Measurements from ENCODE around the gene CD80.

The CD80 gene

DNA sequence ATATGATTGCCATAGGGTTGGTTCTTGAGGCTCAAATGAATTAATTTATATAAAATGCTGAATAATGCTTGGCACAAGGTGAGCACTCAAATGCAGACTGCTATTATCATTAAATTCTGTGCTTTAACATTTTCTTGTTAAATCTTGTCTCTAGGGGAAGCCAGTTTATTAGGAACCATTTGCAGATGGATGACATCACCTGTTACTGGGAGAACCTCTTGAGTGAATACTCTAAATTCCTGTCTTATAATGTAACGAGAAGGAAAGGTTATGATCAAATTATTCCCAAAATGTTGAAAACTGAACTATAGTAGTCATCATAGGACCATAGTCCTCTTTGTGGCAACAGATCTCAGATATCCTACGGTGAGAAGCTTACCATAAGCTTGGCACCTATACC lies 67.3 kb downstream of the CD80 start:
- DNase-seq = no peak

DNA sequence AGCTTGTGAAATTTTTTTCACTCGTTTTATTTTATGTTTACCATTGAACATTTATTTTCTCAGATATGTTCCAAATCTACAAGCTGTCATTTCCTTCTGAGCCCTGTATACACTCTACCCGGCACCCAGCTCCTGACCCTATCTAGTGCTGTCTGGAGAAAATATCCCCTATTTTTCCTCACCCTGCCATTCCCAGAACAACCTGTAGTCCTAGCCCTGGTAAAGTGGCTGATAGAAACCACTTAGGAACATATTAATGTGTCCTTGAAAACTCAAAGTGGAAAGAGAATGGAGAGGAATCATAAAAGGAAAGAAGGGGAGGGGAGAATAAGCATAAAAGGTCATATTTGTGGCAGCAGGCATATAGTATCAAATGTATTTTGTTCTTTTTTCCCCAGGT lies 69.3 kb downstream of the CD80 start:
- no peak for DNase-seq

- no peak for DNase-seq
Measured at GRCh38 chr3:119485563-119485962, 73.9 kb downstream of the CD80 start.

DNA sequence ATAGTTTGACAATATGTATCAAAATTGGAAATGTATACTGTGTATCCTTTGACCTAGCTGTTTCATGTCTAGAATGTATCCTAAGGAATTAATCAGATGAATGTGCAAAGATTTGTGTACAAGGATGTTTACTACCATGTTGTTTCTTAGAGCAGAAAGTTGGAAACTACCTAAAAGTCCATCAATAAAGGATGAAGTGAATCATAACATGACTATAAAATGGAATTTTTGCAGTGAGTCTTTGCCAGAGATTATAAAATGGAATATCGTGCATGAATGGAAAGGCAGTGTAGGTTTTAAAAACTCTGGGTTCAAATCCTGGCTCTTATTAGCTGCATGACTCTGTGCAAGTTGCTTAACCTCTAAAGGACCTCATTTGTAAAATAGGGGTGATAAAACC lies 76.3 kb downstream of the CD80 start:
- DNase-seq = no peak

GRCh38 chr3:119481079-119481478 lies 78.3 kb downstream of the CD80 start:
- no peak for DNase-seq
